Measurements from ENCODE around the gene RRBP1.
A peak's percentile ranks its signal among the peaks of the same experiment; 100 is the strongest.

GRCh38 chr20:17680836-17681725, 961 bp downstream of the RRBP1 start:
- TF ChIP-seq POLR2A (IDR thresholded peaks at IDR 0.05) (peak; percentile 14), CTCF (IDR thresholded peaks at IDR 0.05) (peak in 2 of 3 donors; percentile 85 to 87)
